Dendritic cell treated with granulocyte-macrophage colony-stimulating factor and Interleukin-4, amounts not matched to agents 40 ng/mL and 50 ng/mL, for 4 days (primary cell): ENCODE data around the gene RABGAP1L.
"Not testable (repeated sequence)": the region's sequence is repeated elsewhere in the genome, so short reads cannot be mapped to it uniquely, and the experiment has no call there.

Experiments
- H3K27ac Mint-ChIP-seq: one replicate; pipeline ENCODE4 v1.8.0; 2022; ENCODE audit warnings: mild to moderate bottlenecking, mixed read lengths
- H3K27me3 Mint-ChIP-seq: one replicate; pipeline ENCODE4 v1.8.0; 2022; ENCODE audit warnings: mild to moderate bottlenecking, mixed read lengths
- H3K36me3 Mint-ChIP-seq: one replicate; pipeline ENCODE4 v1.8.0; 2022; ENCODE audit warnings: low read depth, mixed read lengths
- H3K4me1 Mint-ChIP-seq: one replicate; pipeline ENCODE4 v1.8.0; 2022; ENCODE audit warnings: low read depth, mixed read lengths
- H3K4me3 Mint-ChIP-seq: one replicate; pipeline ENCODE4 v1.8.0; 2022; ENCODE audit warnings: mild to moderate bottlenecking, moderate library complexity, mixed read lengths
- H3K9me3 Mint-ChIP-seq: one replicate; pipeline ENCODE4 v1.8.0; 2022; ENCODE audit warnings: mixed read lengths
- intact Hi-C: fragments of 100-400 bp; cut with micrococcal nuclease; formaldehyde crosslinking; loops from one replicate; pipeline ENCODE4 v1.15.0; 2022

RABGAP1L gene

GRCh38 chr1:174680101-174680500 lies 520.8 kb downstream of the RABGAP1L start:
- Mint-ChIP-seq H3K36me3 (no peaks in the 10 kb centered on the region), H3K27ac (no peak overlapping the region), H3K27me3 (no peaks in the 10 kb centered on the region), H3K4me3 (no peak overlapping the region), H3K4me1 (no peaks in the 10 kb centered on the region), H3K9me3 (no peaks in the 10 kb centered on the region)
- intact Hi-C loops: no loop called here

- H3K27ac Mint-ChIP-seq: no peak overlapping the region
- intact Hi-C loops: no loop called here
- H3K9me3 Mint-ChIP-seq: no peaks in the 10 kb centered on the region
- H3K27me3 Mint-ChIP-seq: no peaks in the 10 kb centered on the region
- H3K36me3 Mint-ChIP-seq: peaks cover 11% of the 10 kb centered on the region
- no peaks in the 10 kb centered on the region for H3K4me1 Mint-ChIP-seq
- H3K4me3 Mint-ChIP-seq: no peak overlapping the region
Observed at GRCh38 chr1:174682419-174683008, 523.2 kb downstream of the RABGAP1L start.

- no peaks in the 10 kb centered on the region for H3K27me3 Mint-ChIP-seq
- H3K36me3 Mint-ChIP-seq: peaks cover 11% of the 10 kb centered on the region
- intact Hi-C loops: no loop called here
- no peaks in the 10 kb centered on the region for H3K9me3 Mint-ChIP-seq
- no peak overlapping the region for H3K27ac Mint-ChIP-seq
- H3K4me3 Mint-ChIP-seq: no peak overlapping the region
- no peaks in the 10 kb centered on the region for H3K4me1 Mint-ChIP-seq
Observed at GRCh38 chr1:174686213-174686612, 526.9 kb downstream of the RABGAP1L start.

- no peaks in the 10 kb centered on the region for H3K4me1 Mint-ChIP-seq
- peaks cover 11% of the 10 kb centered on the region for H3K36me3 Mint-ChIP-seq
- H3K9me3 Mint-ChIP-seq: no peaks in the 10 kb centered on the region
- H3K27ac Mint-ChIP-seq: no peak overlapping the region
- no peaks in the 10 kb centered on the region for H3K27me3 Mint-ChIP-seq
- no peak overlapping the region for H3K4me3 Mint-ChIP-seq
- intact Hi-C loops: no loop called here
Observed at GRCh38 chr1:174689524-174689923, 530.2 kb downstream of the RABGAP1L start.

GRCh38 chr1:174690266-174690665 lies 530.9 kb downstream of the RABGAP1L start:
- Mint-ChIP-seq H3K27me3 (no peaks in the 10 kb centered on the region), H3K4me3 (no peak overlapping the region), H3K27ac (no peak overlapping the region), H3K4me1 (no peaks in the 10 kb centered on the region), H3K9me3 (no peaks in the 10 kb centered on the region), H3K36me3 (peaks cover 11% of the 10 kb centered on the region)
- intact Hi-C loops: no loop called here

- H3K27ac Mint-ChIP-seq: no peak overlapping the region
Observed at GRCh38 chr1:174692313-174692712, 533.0 kb downstream of the RABGAP1L start.

GRCh38 chr1:174693085-174693484 lies 533.8 kb downstream of the RABGAP1L start:
- Mint-ChIP-seq H3K4me3 (no peak overlapping the region), H3K27me3 (no peaks in the 10 kb centered on the region), H3K9me3 (no peaks in the 10 kb centered on the region), H3K36me3 (no peaks in the 10 kb centered on the region), H3K4me1 (no peaks in the 10 kb centered on the region), H3K27ac (no peak overlapping the region)
- intact Hi-C loops: no loop called here

More at GRCh38 chr1:174692313-174692712, 533.0 kb downstream of the RABGAP1L start:
- intact Hi-C loops: no loop called here
- H3K27me3 Mint-ChIP-seq: no peaks in the 10 kb centered on the region
- no peaks in the 10 kb centered on the region for H3K9me3 Mint-ChIP-seq
- no peak overlapping the region for H3K4me3 Mint-ChIP-seq
- H3K4me1 Mint-ChIP-seq: no peaks in the 10 kb centered on the region
- no peaks in the 10 kb centered on the region for H3K36me3 Mint-ChIP-seq

GRCh38 chr1:174693539-174693938 lies 534.2 kb downstream of the RABGAP1L start:
- H3K27ac Mint-ChIP-seq, H3K4me1 Mint-ChIP-seq, H3K4me3 Mint-ChIP-seq, H3K9me3 Mint-ChIP-seq, H3K27me3 Mint-ChIP-seq, H3K36me3 Mint-ChIP-seq, intact Hi-C loops: not testable (repeated sequence)

- Mint-ChIP-seq H3K36me3 (no peaks in the 10 kb centered on the region), H3K27ac (no peak overlapping the region), H3K9me3 (no peaks in the 10 kb centered on the region), H3K27me3 (no peaks in the 10 kb centered on the region), H3K4me1 (peaks cover 6% of the 10 kb centered on the region), H3K4me3 (no peak overlapping the region)
- intact Hi-C loops: no loop called here
Observed at GRCh38 chr1:174696026-174696821, 536.9 kb downstream of the RABGAP1L start.

- no peak overlapping the region for H3K27ac Mint-ChIP-seq
- peaks cover 6% of the 10 kb centered on the region for H3K4me1 Mint-ChIP-seq
- H3K9me3 Mint-ChIP-seq: no peaks in the 10 kb centered on the region
- intact Hi-C loops: no loop called here
- no peaks in the 10 kb centered on the region for H3K36me3 Mint-ChIP-seq
- no peaks in the 10 kb centered on the region for H3K27me3 Mint-ChIP-seq
- H3K4me3 Mint-ChIP-seq: no peak overlapping the region
Observed at GRCh38 chr1:174700314-174700713, 541.0 kb downstream of the RABGAP1L start.

GRCh38 chr1:174700775-174701174 lies 541.5 kb downstream of the RABGAP1L start:
- H3K9me3 Mint-ChIP-seq: no peaks in the 10 kb centered on the region
- H3K4me1 Mint-ChIP-seq: peaks cover 6% of the 10 kb centered on the region
- intact Hi-C loops: no loop called here
- H3K27me3 Mint-ChIP-seq: no peaks in the 10 kb centered on the region
- H3K27ac Mint-ChIP-seq: no peak overlapping the region
- H3K36me3 Mint-ChIP-seq: no peaks in the 10 kb centered on the region
- no peak overlapping the region for H3K4me3 Mint-ChIP-seq

- peaks cover 6% of the 10 kb centered on the region for H3K4me1 Mint-ChIP-seq
- no peaks in the 10 kb centered on the region for H3K9me3 Mint-ChIP-seq
- no peak overlapping the region for H3K4me3 Mint-ChIP-seq
- no peaks in the 10 kb centered on the region for H3K36me3 Mint-ChIP-seq
- no peaks in the 10 kb centered on the region for H3K27me3 Mint-ChIP-seq
- no peak overlapping the region for H3K27ac Mint-ChIP-seq
- intact Hi-C loops: no loop called here
Observed at GRCh38 chr1:174701565-174701964, 542.2 kb downstream of the RABGAP1L start.

- Mint-ChIP-seq H3K4me3 (no peak overlapping the region), H3K36me3 (peaks cover 3% of the 10 kb centered on the region)
Observed at GRCh38 chr1:174702011-174702410, 542.7 kb downstream of the RABGAP1L start.

GRCh38 chr1:174703309-174703708 lies 544.0 kb downstream of the RABGAP1L start:
- Mint-ChIP-seq H3K4me3 (no peak overlapping the region), H3K27ac (no peak overlapping the region), H3K27me3 (no peaks in the 10 kb centered on the region), H3K36me3 (peaks cover 12% of the 10 kb centered on the region), H3K4me1 (peaks cover 6% of the 10 kb centered on the region), H3K9me3 (peaks cover 7% of the 10 kb centered on the region)
- intact Hi-C loops: no loop called here

More at GRCh38 chr1:174702011-174702410, 542.7 kb downstream of the RABGAP1L start:
- Mint-ChIP-seq H3K27me3 (no peaks in the 10 kb centered on the region), H3K9me3 (no peaks in the 10 kb centered on the region), H3K27ac (no peak overlapping the region), H3K4me1 (peaks cover 6% of the 10 kb centered on the region)
- intact Hi-C loops: no loop called here
